ENCODE results near the gene SESN3.

- TF ChIP-seq CTCF (IDR thresholded peaks at IDR 0.05): no peak
- TF ChIP-seq POLR2AphosphoS5 (IDR thresholded peaks at IDR 0.05; ENCODE audit: low read depth, low read length): no peak
- no peak for TF ChIP-seq SIN3A (IDR thresholded peaks at IDR 0.05; ENCODE audit: borderline replicate concordance, insufficient read depth, low read depth, low read length)
Measured at GRCh38 chr11:95135880-95136279, 95.1 kb downstream of the SESN3 start.
